GM19395 (cell line): ENCODE data around the gene DNAH11.
A peak's percentile ranks its signal among the peaks of the same experiment; 100 is the strongest.
"Not testable (repeated sequence)": the region's sequence is repeated elsewhere in the genome, so short reads cannot be mapped to it uniquely, and the experiment has no call there.

Source experiments
- ATAC-seq: cut with Tn5 transposase; IDR thresholded peaks from one replicate; pipeline ENCODE4 v1.9.1; 2021; ENCODE audit warnings: mild to moderate bottlenecking, moderate library complexity; ENCODE audit not compliant: unreplicated experiment

DNAH11 gene

DNA sequence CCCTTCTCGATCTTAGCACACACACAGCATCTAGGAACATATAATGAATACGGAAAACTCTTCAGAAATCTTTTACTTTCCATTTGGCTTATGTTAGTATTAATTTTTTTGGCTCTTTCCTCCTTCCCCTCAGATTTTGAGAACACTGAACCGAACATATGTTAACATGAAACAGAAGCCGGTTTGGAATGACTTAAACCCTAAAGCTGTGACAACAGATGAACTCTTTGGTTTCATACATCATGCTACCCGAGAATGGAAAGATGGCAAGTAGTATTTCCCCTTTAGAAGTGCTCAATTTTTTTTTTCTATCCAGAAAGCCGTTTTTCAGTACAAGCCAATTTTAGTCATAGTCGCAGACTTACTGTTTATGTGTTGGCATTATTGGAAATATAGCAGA lies 164.7 kb downstream of the DNAH11 start:
- ATAC-seq, result no peak

DNA sequence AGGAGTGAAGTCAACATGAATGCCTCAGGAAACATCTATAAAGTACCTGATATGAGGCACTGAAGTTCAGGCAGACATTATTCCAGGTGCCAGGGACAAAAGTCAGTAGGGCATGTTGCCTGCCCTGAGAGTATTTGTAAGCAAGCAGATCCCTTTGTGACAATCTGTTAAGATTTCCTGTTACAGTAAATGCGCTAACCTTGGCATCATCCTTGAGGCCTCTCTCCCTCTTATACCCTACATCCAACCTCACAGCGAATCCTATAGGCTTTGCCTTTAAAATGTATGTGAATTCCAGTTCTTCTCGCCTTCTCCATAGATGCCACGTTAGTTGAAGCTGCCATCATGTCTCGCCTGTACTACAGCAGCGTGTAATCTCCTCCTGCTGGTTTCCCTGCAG lies 165.3 kb downstream of the DNAH11 start:
- ATAC-seq, result no peak

DNA sequence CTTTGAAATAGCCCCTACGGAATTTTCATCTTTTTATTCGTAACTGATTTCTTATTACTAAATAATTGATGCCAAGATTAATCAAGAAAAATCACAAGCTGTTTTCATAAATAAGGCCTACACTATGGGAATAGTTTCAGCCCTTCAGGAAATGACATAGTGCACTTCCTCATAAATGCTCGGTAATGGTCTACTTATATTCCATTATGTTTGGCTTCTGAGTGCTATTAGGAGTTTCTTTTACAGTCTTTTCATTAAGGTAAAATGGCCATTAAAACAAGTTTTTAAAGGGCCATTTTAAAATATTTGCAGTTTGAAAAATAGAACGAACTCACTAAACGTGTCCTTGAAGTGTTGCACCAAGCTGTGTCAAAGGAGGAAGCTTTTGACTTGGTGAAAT lies 174.5 kb downstream of the DNAH11 start:
- no peak for ATAC-seq

GRCh38 chr7:21718391-21718790 lies 175.6 kb downstream of the DNAH11 start:
- no peak for ATAC-seq

- no peak for ATAC-seq
Observed at GRCh38 chr7:21719846-21720245, 177.0 kb downstream of the DNAH11 start.

DNA sequence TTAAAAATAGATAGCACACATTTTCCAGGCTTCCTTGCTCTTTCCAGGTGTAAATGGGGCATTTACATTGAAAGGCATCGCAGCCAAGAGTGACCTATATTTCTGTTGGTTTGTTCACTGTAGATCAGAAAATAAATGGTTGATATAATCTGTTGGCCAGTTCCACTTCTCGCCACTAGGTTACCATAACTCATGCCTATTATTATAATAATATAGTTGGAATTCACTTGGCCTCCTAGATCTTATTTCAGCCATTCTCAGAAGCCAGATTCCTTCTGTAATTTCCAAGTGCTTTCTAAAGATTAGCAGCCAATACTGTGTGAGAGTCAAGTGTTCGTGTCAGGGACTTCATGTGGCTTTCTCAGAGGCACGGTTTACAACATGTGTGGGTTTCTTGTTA lies 179.5 kb downstream of the DNAH11 start:
- ATAC-seq, result no peak

DNA sequence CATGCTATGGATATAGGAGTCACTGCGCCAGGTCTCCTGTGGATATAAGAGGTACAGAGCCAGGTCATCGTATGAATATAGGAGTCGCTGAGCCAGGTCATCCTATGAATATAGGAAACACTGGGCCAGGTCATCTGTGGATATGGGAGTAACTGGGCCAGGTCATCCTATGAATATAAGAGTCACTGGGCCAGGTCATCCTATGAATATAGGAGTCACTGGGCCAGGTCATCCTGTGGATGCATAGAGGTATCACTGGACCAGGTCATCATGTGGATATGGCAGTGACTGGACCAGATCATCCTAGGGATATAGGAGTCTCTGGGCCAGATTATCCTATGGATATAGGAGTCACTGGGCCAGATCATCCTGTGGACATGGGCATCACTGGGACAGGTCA lies 181.7 kb downstream of the DNAH11 start:
- ATAC-seq, result no peak

DNA sequence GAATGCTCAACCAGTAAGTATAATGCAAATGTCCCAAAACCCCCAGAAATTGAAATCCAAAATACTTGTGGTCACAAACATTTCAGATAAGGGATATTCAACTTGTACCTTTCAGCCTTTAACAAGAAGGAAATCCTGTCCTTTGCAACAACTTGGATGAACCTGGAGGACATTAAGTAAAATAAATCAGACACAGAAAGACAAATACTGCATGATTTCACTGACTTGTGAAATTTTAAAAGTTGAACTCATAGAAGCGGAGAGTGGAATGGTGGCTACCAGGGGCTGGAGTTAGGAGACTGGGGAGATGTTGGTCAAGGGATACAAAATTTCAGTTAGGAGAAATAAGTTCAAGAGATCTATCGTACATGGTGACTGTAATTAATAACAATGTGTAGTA lies 187.6 kb downstream of the DNAH11 start:
- no peak for ATAC-seq

DNA sequence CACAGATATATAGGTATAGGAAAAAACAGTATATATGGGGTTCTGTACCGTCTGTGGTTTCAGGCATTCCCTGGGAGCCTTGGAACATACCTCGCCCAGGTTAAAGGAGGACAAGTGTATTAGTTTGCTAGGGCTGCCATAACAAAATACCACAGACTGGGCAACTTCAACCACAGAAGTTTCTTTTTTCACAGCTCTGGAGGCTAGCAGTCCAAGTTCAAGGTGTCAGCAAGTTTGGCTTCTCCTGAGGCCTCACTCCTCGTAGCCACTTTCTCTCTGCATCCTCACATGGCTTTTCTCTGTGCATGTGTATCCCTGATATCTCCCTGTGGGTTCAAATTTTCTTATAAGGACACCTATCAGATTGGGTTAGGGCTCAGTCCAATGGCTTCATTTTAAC lies 189.1 kb downstream of the DNAH11 start:
- ATAC-seq, result no peak

- not testable (repeated sequence) for ATAC-seq
Observed at GRCh38 chr7:21732956-21733355, 190.1 kb downstream of the DNAH11 start.

- no peak for ATAC-seq
Observed at GRCh38 chr7:21733837-21734236, 191.0 kb downstream of the DNAH11 start.

GRCh38 chr7:21743493-21743892 lies 200.7 kb downstream of the DNAH11 start:
- ATAC-seq, result no peak

- no peak for ATAC-seq
Observed at GRCh38 chr7:21746949-21747348, 204.1 kb downstream of the DNAH11 start.

- no peak for ATAC-seq
Observed at GRCh38 chr7:21747806-21748205, 205.0 kb downstream of the DNAH11 start.

DNA sequence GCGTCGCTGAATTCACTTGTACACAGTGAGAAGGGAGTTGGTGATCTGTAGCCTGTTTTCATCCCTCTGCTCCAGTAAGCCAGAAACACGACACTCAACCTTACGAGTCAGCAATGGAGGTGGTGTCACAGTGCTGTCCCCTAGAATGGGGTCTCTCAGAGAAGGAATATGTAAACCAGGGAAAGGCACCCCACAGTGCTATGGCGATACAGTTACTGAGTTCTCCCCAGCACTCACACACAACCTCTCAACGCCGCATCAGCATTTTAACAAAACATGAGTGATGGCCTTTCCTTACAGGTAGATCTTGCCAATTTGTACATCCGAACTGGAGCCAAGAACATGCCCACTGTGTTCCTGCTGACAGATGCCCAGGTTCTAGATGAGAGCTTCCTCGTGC lies 206.5 kb downstream of the DNAH11 start:
- no peak for ATAC-seq

DNA sequence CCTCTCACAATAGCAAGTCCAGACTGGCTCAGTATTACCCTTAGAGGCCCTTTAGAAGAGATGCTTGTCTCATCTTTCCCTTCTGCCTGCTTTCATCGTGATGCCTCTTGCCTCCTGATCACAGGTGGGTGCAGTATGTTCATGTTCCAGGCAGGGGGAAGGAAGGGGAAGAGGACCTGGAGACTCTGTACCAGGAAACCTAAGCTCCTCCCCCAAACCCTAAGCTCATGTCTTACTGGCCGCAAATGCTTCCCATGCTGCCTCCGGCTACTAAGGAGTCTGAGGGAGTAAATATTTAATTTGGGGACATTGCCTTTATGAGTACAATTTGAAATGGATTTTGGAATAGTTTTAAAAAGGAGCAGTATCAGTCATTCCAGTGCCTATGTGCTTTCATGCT lies 210.2 kb downstream of the DNAH11 start:
- ATAC-seq, result no peak

DNA sequence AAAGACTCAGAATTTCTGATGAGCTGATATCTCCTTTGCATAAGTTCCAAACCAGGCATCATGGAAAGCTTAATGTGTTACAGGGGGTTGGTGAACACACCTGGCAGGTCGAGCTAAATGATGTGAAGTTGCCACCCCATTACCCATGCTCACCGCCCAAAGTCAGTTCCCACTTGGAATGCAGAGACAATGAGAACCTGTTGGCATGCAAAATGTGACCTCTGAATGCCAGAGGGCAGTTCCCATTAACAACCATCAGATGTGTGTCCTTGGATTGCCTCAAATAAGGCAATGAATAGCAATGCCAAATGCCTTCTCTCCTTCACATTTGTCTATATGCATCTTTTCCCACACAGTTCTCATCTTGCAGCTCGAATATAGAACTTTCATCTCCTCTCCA lies 212.1 kb downstream of the DNAH11 start:
- ATAC-seq, result no peak

DNA sequence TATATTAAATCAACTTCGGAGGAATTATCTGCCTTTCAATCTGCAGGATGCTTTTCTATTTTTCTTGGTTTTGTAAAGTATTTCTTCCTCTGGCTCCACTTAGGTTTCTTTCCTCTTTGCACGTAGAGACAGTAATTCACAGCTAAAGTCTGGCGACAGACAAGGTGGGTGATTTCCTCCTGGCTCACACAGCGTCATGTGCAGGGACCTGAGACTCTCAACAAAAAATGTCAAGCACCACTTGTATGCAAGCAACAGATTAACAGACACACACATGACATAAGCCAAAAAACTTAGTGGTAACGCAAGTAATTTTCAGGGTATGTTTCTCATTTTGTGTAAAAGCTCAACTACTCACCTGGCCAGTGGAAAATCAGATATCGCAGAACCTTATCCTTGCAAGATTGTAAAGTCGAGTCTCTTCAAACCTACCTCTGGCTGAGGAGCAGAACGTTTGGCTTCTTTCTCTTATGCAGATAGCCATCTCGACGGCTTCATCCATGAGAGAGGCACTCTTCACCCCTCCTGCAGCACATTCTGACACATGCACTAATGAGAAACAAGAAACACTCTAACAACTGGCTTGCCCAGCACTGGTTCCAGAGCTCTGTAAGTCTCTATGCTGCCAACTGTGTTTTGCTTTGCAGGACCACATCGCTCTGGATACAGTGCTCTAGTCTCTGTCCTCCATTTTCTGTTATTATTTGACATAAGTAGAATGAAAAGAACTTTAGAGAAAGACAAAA lies 214.9 kb downstream of the DNAH11 start:
- no peak for ATAC-seq

GRCh38 chr7:21758286-21758685 lies 215.4 kb downstream of the DNAH11 start:
- ATAC-seq, result no peak

GRCh38 chr7:21762469-21762868 lies 219.6 kb downstream of the DNAH11 start:
- ATAC-seq, result no peak

GRCh38 chr7:21763818-21764217 lies 221.0 kb downstream of the DNAH11 start:
- no peak for ATAC-seq

GRCh38 chr7:21766218-21766617 lies 223.4 kb downstream of the DNAH11 start:
- ATAC-seq, result no peak

DNA sequence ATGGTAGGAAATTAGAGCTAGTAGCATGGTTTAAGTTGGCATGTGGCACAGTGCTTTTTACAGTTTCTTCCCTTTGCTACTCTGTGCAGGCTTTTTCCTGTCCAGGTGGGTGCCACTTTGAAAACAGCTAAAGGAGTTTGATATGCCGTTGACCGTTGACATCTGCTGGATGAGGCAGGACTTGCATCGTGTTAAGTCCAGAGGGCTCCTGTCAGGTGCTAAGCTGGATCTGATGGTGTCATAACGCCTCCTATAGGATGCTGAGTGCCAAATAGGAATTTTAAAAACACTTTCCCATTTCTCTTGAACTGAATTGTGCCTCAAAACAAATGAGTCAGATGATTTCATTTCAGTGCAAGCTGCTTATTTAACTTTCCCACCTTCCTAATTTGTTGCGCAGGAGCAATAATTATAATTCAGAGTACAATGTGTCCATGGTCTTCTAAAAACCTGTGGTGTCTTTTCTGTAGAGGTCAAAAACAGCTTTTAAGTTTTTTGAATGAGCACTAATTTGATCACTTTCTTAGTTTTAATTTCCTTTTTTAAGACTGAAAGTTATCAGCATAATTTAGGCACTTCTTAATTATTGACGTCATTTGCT lies 224.6 kb downstream of the DNAH11 start:
- ATAC-seq, result peak; percentile 89
